Brain microvascular endothelial cell (primary cell): Measurements from ENCODE around the gene ADGRV1.

Experiments
- DNase-seq: peaks from one replicate; pipeline ENCODE4 v3.0.0-alpha.2; 2020
- H3K27ac ChIP-seq: fragments of 250-450 bp; sonication (Bioruptor Pico); 2 replicates; pipeline ENCODE4 v1.5.1; 2020; ENCODE audit warnings: mild to moderate bottlenecking, moderate library complexity
- H3K27me3 ChIP-seq: fragments of 250-450 bp; sonication (Bioruptor Pico); replicated peaks from 2 replicates; pipeline ENCODE4 v1.5.1; 2020; ENCODE audit warnings: mild to moderate bottlenecking
- H3K36me3 ChIP-seq: fragments of 250-450 bp; sonication (Bioruptor Pico); replicated peaks from 2 replicates; pipeline ENCODE4 v1.5.1; 2020; ENCODE audit warnings: mild to moderate bottlenecking
- H3K4me3 ChIP-seq: 2 replicates; pipeline ENCODE4 v1.5.1; 2011; ENCODE audit warnings: low read depth, mild to moderate bottlenecking, control low read depth, low read length, moderate library complexity
- CTCF ChIP-seq: IDR thresholded peaks from 2 replicates; pipeline ENCODE4 v1.5.1; 2011; ENCODE audit warnings: low read depth, mild to moderate bottlenecking, moderate library complexity, low read length, control low read depth, inconsistent platforms; ENCODE audit errors: missing control alignments
- in situ Hi-C: cut with HindIII; loops from 2 replicates; pipeline ENCODE4 v1.10.0; 2017; ENCODE audit warnings: low sequenced_read_pairs, low pct_ligation_motif_present

Gene ADGRV1

GRCh38 chr5:91119981-91120850, 561.6 kb downstream of the ADGRV1 start:
- no peak overlapping the region for H3K27ac ChIP-seq
- in situ Hi-C loops, result no loop called here
- H3K36me3 ChIP-seq, result no peaks in the 10 kb centered on the region
- TF ChIP-seq CTCF, result no peak
- no peak overlapping the region for H3K4me3 ChIP-seq
- no peak for DNase-seq
- H3K27me3 ChIP-seq, result no peaks in the 10 kb centered on the region

- DNase-seq, result no peak
- H3K27me3 ChIP-seq, result no peaks in the 10 kb centered on the region
- in situ Hi-C loops, result no loop called here
- no peak overlapping the region for H3K27ac ChIP-seq
- no peak for TF ChIP-seq CTCF
- H3K4me3 ChIP-seq, result no peak overlapping the region
- H3K36me3 ChIP-seq, result no peaks in the 10 kb centered on the region
Measured at GRCh38 chr5:91121347-91121993, 562.9 kb downstream of the ADGRV1 start.

GRCh38 chr5:91122651-91123050, 564.1 kb downstream of the ADGRV1 start:
- Histone ChIP-seq H3K27ac (no peak overlapping the region), H3K36me3 (no peaks in the 10 kb centered on the region), H3K4me3 (no peak overlapping the region), H3K27me3 (no peaks in the 10 kb centered on the region)
- in situ Hi-C loops, result no loop called here
- no peak for TF ChIP-seq CTCF
- DNase-seq, result no peak

- Histone ChIP-seq H3K36me3 (no peaks in the 10 kb centered on the region), H3K27me3 (no peaks in the 10 kb centered on the region), H3K4me3 (no peak overlapping the region), H3K27ac (no peak overlapping the region)
- in situ Hi-C loops, result no loop called here
- no peak for DNase-seq
- TF ChIP-seq CTCF, result no peak
Measured at GRCh38 chr5:91123291-91123690, 564.7 kb downstream of the ADGRV1 start.

- no peak for DNase-seq
- in situ Hi-C loops, result no loop called here
Measured at GRCh38 chr5:91123901-91124300, 565.3 kb downstream of the ADGRV1 start.

More at GRCh38 chr5:91123901-91124300, 565.3 kb downstream of the ADGRV1 start:
- Histone ChIP-seq H3K36me3 (no peaks in the 10 kb centered on the region), H3K27me3 (no peaks in the 10 kb centered on the region), H3K4me3 (no peak overlapping the region), H3K27ac (no peak overlapping the region)
- no peak for TF ChIP-seq CTCF
